ENCODE data around the gene KRTAP5-7.
"Not testable (repeated sequence)": the region's sequence is repeated elsewhere in the genome, so short reads cannot be mapped to it uniquely, and the experiment has no call there.

Gene KRTAP5-7

GRCh38 chr11:71532036-71532610 lies 5.1 kb downstream of the KRTAP5-7 start:
- no peak for DNase-seq (ENCODE audit: low read depth in 2 of 2)

GRCh38 chr11:71534711-71535608 lies 7.9 kb downstream of the KRTAP5-7 start:
- not testable (repeated sequence) for DNase-seq (ENCODE audit: low read depth in 2 of 2)

- no peak for DNase-seq (ENCODE audit: low read depth in 2 of 2)
Observed at GRCh38 chr11:71535825-71536224, 8.8 kb downstream of the KRTAP5-7 start.

- DNase-seq (ENCODE audit: low read depth in 2 of 2), result no peak
Observed at GRCh38 chr11:71537537-71537936, 10.5 kb downstream of the KRTAP5-7 start.

- not testable (repeated sequence) for DNase-seq (ENCODE audit: low read depth in 2 of 2)
Observed at GRCh38 chr11:71537977-71538665, 11.1 kb downstream of the KRTAP5-7 start, which contains the start of gene KRTAP5-8. TSS of gene KRTAP5-8 (plus strand) at chr11:71538025. CDS start at chr11:71538056, 31 bp downstream.

- DNase-seq (ENCODE audit: low read depth in 2 of 2), result no peak
Observed at GRCh38 chr11:71538666-71538990, 11.6 kb downstream of the KRTAP5-7 start.

- no peak for DNase-seq (ENCODE audit: low read depth in 2 of 2)
Observed at GRCh38 chr11:71539017-71539416, 11.9 kb downstream of the KRTAP5-7 start.

- not testable (repeated sequence) for DNase-seq (ENCODE audit: low read depth in 2 of 2)
Observed at GRCh38 chr11:71539971-71540370, 12.9 kb downstream of the KRTAP5-7 start.

- not testable (repeated sequence) for DNase-seq (ENCODE audit: low read depth in 2 of 2)
Observed at GRCh38 chr11:71540521-71541304, 13.6 kb downstream of the KRTAP5-7 start.

- no peak for DNase-seq (ENCODE audit: low read depth in 2 of 2)
Observed at GRCh38 chr11:71542382-71542781, 15.3 kb downstream of the KRTAP5-7 start.

GRCh38 chr11:71542879-71543777 lies 16.1 kb downstream of the KRTAP5-7 start:
- no peak for DNase-seq (ENCODE audit: low read depth in 2 of 2)

- no peak for DNase-seq (ENCODE audit: low read depth in 2 of 2)
Observed at GRCh38 chr11:71543866-71544265, 16.8 kb downstream of the KRTAP5-7 start.

GRCh38 chr11:71544525-71545214 lies 17.6 kb downstream of the KRTAP5-7 start:
- no peak for DNase-seq (ENCODE audit: low read depth in 2 of 2)

GRCh38 chr11:71545405-71545966 lies 18.4 kb downstream of the KRTAP5-7 start:
- DNase-seq (ENCODE audit: low read depth in 2 of 2), result no peak

- no peak for DNase-seq (ENCODE audit: low read depth in 2 of 2)
Observed at GRCh38 chr11:71548120-71548519, 21.1 kb downstream of the KRTAP5-7 start, which contains the start of gene KRTAP5-9. TSS of gene KRTAP5-9 (plus strand) at chr11:71548420. CDS start at chr11:71548658, 238 bp downstream.

- DNase-seq (ENCODE audit: low read depth in 2 of 2), result no peak
Observed at GRCh38 chr11:71548716-71549151, 21.7 kb downstream of the KRTAP5-7 start.

- DNase-seq (ENCODE audit: low read depth in 2 of 2), result no peak
Observed at GRCh38 chr11:71551711-71552110, 24.6 kb downstream of the KRTAP5-7 start.

- no peak for DNase-seq (ENCODE audit: low read depth in 2 of 2)
Observed at GRCh38 chr11:71554996-71555395, 27.9 kb downstream of the KRTAP5-7 start.

GRCh38 chr11:71555508-71555907 lies 28.4 kb downstream of the KRTAP5-7 start:
- DNase-seq (ENCODE audit: low read depth in 2 of 2), result no peak

GRCh38 chr11:71556018-71556417 lies 29.0 kb downstream of the KRTAP5-7 start:
- DNase-seq (ENCODE audit: low read depth in 2 of 2), result no peak

Measured in stimulated activated CD4-positive, alpha-beta T cell treated with anti-CD3 and anti-CD28 coated beads, Interleukin-4, amount 100 ng/mL, for 48 hours (primary cell).